Measurements from ENCODE around the gene FNDC8. TPM values are rescaled to one million over a fixed set of nuclear protein-coding genes. Genes with fewer than 3 reads are reported as not detected.

Gene FNDC8
- total RNA-seq, 1 donor from 2014 or later, result not detected

- H3K4me3 ChIP-seq (ENCODE audit: low read depth, low read length), result no peak overlapping the region
- DNase-seq (ENCODE audit: low read depth) (peak; percentile 94), FAIRE-seq (no peak)
- H3K36me3 ChIP-seq (ENCODE audit: control insufficient read depth, insufficient read depth, low read length), result no peaks in the 10 kb centered on the region
- TF ChIP-seq CTCF (IDR thresholded peaks at IDR 0.05; ENCODE audit: insufficient read depth, low read length, severe bottlenecking), result no peak
- H3K27me3 ChIP-seq (ENCODE audit: control insufficient read depth, insufficient read depth, low read length), result no peaks in the 10 kb centered on the region
Measured at GRCh38 chr17:35084987-35085386, 36.4 kb upstream of the FNDC8 start.

- DNase-seq (ENCODE audit: low read depth) (no peak), FAIRE-seq (no peak)
- Histone ChIP-seq H3K27me3 (ENCODE audit: control insufficient read depth, insufficient read depth, low read length) (no peaks in the 10 kb centered on the region), H3K36me3 (ENCODE audit: control insufficient read depth, insufficient read depth, low read length) (no peaks in the 10 kb centered on the region), H3K4me3 (ENCODE audit: low read depth, low read length) (no peak overlapping the region)
- TF ChIP-seq CTCF (IDR thresholded peaks at IDR 0.05; ENCODE audit: insufficient read depth, low read length, severe bottlenecking), result no peak
Measured at GRCh38 chr17:35086164-35086563, 35.3 kb upstream of the FNDC8 start.

- peak; percentile 42 for DNase-seq (ENCODE audit: low read depth)
- H3K4me3 ChIP-seq (ENCODE audit: low read depth, low read length), result no peak overlapping the region
Measured at GRCh38 chr17:35086931-35087573, 34.4 kb upstream of the FNDC8 start.

GRCh38 chr17:35087731-35088355 lies 33.6 kb upstream of the FNDC8 start:
- no peaks in the 10 kb centered on the region for H3K36me3 ChIP-seq (ENCODE audit: control insufficient read depth, insufficient read depth, low read length)
- TF ChIP-seq CTCF (IDR thresholded peaks at IDR 0.05; ENCODE audit: insufficient read depth, low read length, severe bottlenecking), result no peak
- no peak for FAIRE-seq
- DNase-seq (ENCODE audit: low read depth), result peak; percentile 35
- H3K4me3 ChIP-seq (ENCODE audit: low read depth, low read length), result peak overlapping the region; percentile 87
- no peaks in the 10 kb centered on the region for H3K27me3 ChIP-seq (ENCODE audit: control insufficient read depth, insufficient read depth, low read length)

More at GRCh38 chr17:35086931-35087573, 34.4 kb upstream of the FNDC8 start:
- no peaks in the 10 kb centered on the region for H3K36me3 ChIP-seq (ENCODE audit: control insufficient read depth, insufficient read depth, low read length)
- TF ChIP-seq CTCF (IDR thresholded peaks at IDR 0.05; ENCODE audit: insufficient read depth, low read length, severe bottlenecking), result no peak
- no peak for FAIRE-seq
- no peaks in the 10 kb centered on the region for H3K27me3 ChIP-seq (ENCODE audit: control insufficient read depth, insufficient read depth, low read length)

- Histone ChIP-seq H3K36me3 (ENCODE audit: control insufficient read depth, insufficient read depth, low read length) (no peaks in the 10 kb centered on the region), H3K27me3 (ENCODE audit: control insufficient read depth, insufficient read depth, low read length) (no peaks in the 10 kb centered on the region), H3K4me3 (ENCODE audit: low read depth, low read length) (peak overlapping the region; percentile 87)
- no peak for TF ChIP-seq CTCF (IDR thresholded peaks at IDR 0.05; ENCODE audit: insufficient read depth, low read length, severe bottlenecking)
- no peak for FAIRE-seq
- DNase-seq (ENCODE audit: low read depth), result peak; percentile 46
Measured at GRCh38 chr17:35088356-35088880, 33.0 kb upstream of the FNDC8 start.

All from bronchial epithelial cell (primary cell).